ENCODE data around the gene CLMN. TPM values are rescaled to one million over a fixed set of nuclear protein-coding genes. Genes with fewer than 3 reads are reported as not detected.

The CLMN gene
- total and polyA plus RNA-seq, 2 of the 13 experiments (the other 11 are each of a cell fraction or from before 2014, with no cell fraction given): 15.1 to 16.7 TPM

- TF ChIP-seq ZNF121 (CRISPR knock-in tag; IDR thresholded peaks at IDR 0.05) (peak; percentile 87), MIXL1 (CRISPR knock-in tag; IDR thresholded peaks at IDR 0.05) (peak; percentile 60; the same call in 1 of the 2 replicates), ZKSCAN8 (CRISPR knock-in tag; IDR thresholded peaks at IDR 0.05; ENCODE audit: borderline replicate concordance) (peak; percentile 90; the same call in 1 of the 2 replicates), ZFP37 (CRISPR knock-in tag; IDR thresholded peaks at IDR 0.05; ENCODE audit: borderline replicate concordance) (0 out of 2 replicates have a peak, but pooled peaks have one; percentile 62), MYC (CRISPR knock-in tag; IDR thresholded peaks at IDR 0.05; ENCODE audit: borderline replicate concordance) (0 out of 2 replicates have a peak, but pooled peaks have one; percentile 53), KDM6A (CRISPR knock-in tag; IDR thresholded peaks at IDR 0.05; ENCODE audit: low read depth) (peak; percentile 63; the same call in 1 of the 2 replicates), ZSCAN31 (CRISPR knock-in tag; IDR thresholded peaks at IDR 0.05; ENCODE audit: low read depth) (0 out of 2 replicates have a peak, but pooled peaks have one; percentile 43), ZNF749 (CRISPR knock-in tag; IDR thresholded peaks at IDR 0.05; ENCODE audit: borderline replicate concordance) (no peak), ISL2 (CRISPR knock-in tag; IDR thresholded peaks at IDR 0.05) (peak; percentile 91), ZNF7 (CRISPR knock-in tag; IDR thresholded peaks at IDR 0.05) (peak; percentile 29; the same call in 1 of the 2 replicates), HMG20A (CRISPR knock-in tag; IDR thresholded peaks at IDR 0.05; ENCODE audit: borderline replicate concordance) (peak; percentile 13; the same call in 1 of the 2 replicates), ZFY (CRISPR knock-in tag; IDR thresholded peaks at IDR 0.05) (peak; percentile 56), LCORL (IDR thresholded peaks at IDR 0.05) (no peak), LCORL (CRISPR knock-in tag; IDR thresholded peaks at IDR 0.05) (0 out of 2 replicates have a peak, but pooled peaks have one; percentile 50), ZNF460 (CRISPR knock-in tag; IDR thresholded peaks at IDR 0.05; ENCODE audit: borderline replicate concordance) (no peak), ZNF792 (CRISPR knock-in tag; IDR thresholded peaks at IDR 0.05) (peak; percentile 49; the same call in 1 of the 2 replicates)
- TF ChIP-seq, protein P1, sequence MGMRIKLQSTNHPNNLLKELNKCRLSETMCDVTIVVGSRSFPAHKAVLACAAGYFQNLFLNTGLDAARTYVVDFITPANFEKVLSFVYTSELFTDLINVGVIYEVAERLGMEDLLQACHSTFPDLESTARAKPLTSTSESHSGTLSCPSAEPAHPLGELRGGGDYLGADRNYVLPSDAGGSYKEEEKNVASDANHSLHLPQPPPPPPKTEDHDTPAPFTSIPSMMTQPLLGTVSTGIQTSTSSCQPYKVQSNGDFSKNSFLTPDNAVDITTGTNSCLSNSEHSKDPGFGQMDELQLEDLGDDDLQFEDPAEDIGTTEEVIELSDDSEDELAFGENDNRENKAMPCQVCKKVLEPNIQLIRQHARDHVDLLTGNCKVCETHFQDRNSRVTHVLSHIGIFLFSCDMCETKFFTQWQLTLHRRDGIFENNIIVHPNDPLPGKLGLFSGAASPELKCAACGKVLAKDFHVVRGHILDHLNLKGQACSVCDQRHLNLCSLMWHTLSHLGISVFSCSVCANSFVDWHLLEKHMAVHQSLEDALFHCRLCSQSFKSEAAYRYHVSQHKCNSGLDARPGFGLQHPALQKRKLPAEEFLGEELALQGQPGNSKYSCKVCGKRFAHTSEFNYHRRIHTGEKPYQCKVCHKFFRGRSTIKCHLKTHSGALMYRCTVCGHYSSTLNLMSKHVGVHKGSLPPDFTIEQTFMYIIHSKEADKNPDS (CRISPR knock-in tag; IDR thresholded peaks at IDR 0.05): peak; percentile 50; the same call in 1 of the 2 replicates
- TF ChIP-seq, protein P2, sequence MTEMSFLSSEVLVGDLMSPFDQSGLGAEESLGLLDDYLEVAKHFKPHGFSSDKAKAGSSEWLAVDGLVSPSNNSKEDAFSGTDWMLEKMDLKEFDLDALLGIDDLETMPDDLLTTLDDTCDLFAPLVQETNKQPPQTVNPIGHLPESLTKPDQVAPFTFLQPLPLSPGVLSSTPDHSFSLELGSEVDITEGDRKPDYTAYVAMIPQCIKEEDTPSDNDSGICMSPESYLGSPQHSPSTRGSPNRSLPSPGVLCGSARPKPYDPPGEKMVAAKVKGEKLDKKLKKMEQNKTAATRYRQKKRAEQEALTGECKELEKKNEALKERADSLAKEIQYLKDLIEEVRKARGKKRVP (CRISPR knock-in tag; IDR thresholded peaks at IDR 0.05): no peak
- TF ChIP-seq, protein P3, sequence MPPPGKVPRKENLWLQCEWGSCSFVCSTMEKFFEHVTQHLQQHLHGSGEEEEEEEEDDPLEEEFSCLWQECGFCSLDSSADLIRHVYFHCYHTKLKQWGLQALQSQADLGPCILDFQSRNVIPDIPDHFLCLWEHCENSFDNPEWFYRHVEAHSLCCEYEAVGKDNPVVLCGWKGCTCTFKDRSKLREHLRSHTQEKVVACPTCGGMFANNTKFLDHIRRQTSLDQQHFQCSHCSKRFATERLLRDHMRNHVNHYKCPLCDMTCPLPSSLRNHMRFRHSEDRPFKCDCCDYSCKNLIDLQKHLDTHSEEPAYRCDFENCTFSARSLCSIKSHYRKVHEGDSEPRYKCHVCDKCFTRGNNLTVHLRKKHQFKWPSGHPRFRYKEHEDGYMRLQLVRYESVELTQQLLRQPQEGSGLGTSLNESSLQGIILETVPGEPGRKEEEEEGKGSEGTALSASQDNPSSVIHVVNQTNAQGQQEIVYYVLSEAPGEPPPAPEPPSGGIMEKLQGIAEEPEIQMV (CRISPR knock-in tag; IDR thresholded peaks at IDR 0.05; ENCODE audit: low read depth): peak; percentile 56; the same call in 1 of the 2 replicates
- TF ChIP-seq, protein P4, sequence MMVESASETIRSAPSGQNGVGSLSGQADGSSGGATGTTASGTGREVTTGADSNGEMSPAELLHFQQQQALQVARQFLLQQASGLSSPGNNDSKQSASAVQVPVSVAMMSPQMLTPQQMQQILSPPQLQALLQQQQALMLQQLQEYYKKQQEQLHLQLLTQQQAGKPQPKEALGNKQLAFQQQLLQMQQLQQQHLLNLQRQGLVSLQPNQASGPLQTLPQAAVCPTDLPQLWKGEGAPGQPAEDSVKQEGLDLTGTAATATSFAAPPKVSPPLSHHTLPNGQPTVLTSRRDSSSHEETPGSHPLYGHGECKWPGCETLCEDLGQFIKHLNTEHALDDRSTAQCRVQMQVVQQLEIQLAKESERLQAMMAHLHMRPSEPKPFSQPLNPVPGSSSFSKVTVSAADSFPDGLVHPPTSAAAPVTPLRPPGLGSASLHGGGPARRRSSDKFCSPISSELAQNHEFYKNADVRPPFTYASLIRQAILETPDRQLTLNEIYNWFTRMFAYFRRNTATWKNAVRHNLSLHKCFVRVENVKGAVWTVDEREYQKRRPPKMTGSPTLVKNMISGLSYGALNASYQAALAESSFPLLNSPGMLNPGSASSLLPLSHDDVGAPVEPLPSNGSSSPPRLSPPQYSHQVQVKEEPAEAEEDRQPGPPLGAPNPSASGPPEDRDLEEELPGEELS (CRISPR knock-in tag; IDR thresholded peaks at IDR 0.05): peak; percentile 95
These were observed 23.9 kb downstream of the CLMN start (continued) for GRCh38 chr14:95295600-95296376.

All from HepG2 (cell line).